HepG2 (cell line): ENCODE results near the gene TSPYL4. TPM values are rescaled to one million over a fixed set of nuclear protein-coding genes. Genes with fewer than 3 reads are reported as not detected.
A peak's percentile ranks its signal among the peaks of the same experiment; 100 is the strongest.

Experiments used
- ATF1 ChIP-seq: IDR thresholded peaks from 2 replicates; pipeline ENCODE4 v1.6.1; 2016; ENCODE audit warnings: mild to moderate bottlenecking, control low read depth
- BORCS8-MEF2B ChIP-seq: sonication (generic); formaldehyde crosslinking; IDR thresholded peaks from 2 replicates; pipeline ENCODE4 v1.8.0; 2022; ENCODE audit warnings: mild to moderate bottlenecking, missing genetic modification reagents
- CHD2 ChIP-seq: IDR thresholded peaks from 2 replicates; pipeline ENCODE4 v1.6.1; 2011; ENCODE audit warnings: low read depth, low read length, improper control_type of control experiment
- CHD4 ChIP-seq: fragments of 200-600 bp; sonication (generic); IDR thresholded peaks from 2 replicates; pipeline ENCODE4 v1.7.0; 2017; ENCODE audit warnings: mild to moderate bottlenecking, low read length, borderline replicate concordance
- GLMP ChIP-seq: sonication (generic); formaldehyde crosslinking; IDR thresholded peaks from 2 replicates; pipeline ENCODE4 v1.9.0; 2021; ENCODE audit warnings: missing genetic modification reagents, mild to moderate bottlenecking, borderline replicate concordance
- HOXA5 ChIP-seq: sonication (generic); formaldehyde crosslinking; IDR thresholded peaks from 2 replicates; pipeline ENCODE4 v1.4.0; 2020; ENCODE audit warnings: missing genetic modification reagents
- IKZF4 ChIP-seq: sonication (generic); formaldehyde crosslinking; IDR thresholded peaks from 2 replicates; pipeline ENCODE4 v1.5.1; 2020; ENCODE audit warnings: borderline replicate concordance, mild to moderate bottlenecking, low read depth, missing genetic modification reagents; ENCODE audit errors: not compliant biosample characterization
- NFE2 ChIP-seq: sonication (generic); formaldehyde crosslinking; IDR thresholded peaks from 2 replicates; pipeline ENCODE4 v1.4.0; 2020; ENCODE audit warnings: missing genetic modification reagents
- NFYB ChIP-seq: sonication (generic); formaldehyde crosslinking; IDR thresholded peaks from 2 replicates; pipeline ENCODE4 v1.4.0; 2020; ENCODE audit warnings: missing genetic modification reagents
- RBM22 ChIP-seq: fragments of 200-400 bp; formaldehyde crosslinking; optimal IDR thresholded peaks from 2 replicates; pipeline ENCODE3; 2017; ENCODE audit warnings: mild to moderate bottlenecking, low read length, moderate library complexity
- SIN3A ChIP-seq: IDR thresholded peaks from 2 replicates; pipeline ENCODE4 v1.6.1; 2011; ENCODE audit warnings: low read depth, mild to moderate bottlenecking, control low read depth, low read length, borderline replicate concordance
- STAG1 ChIP-seq: sonication (generic); formaldehyde crosslinking; IDR thresholded peaks from 2 replicates; pipeline ENCODE4 v1.4.0; 2020; ENCODE audit warnings: missing genetic modification reagents
- TGIF2 ChIP-seq: IDR thresholded peaks from 2 replicates; pipeline ENCODE4 v1.6.1; 2016; ENCODE audit warnings: control low read depth, missing compliant biosample characterization
- TOPORS ChIP-seq: sonication (generic); formaldehyde crosslinking; IDR thresholded peaks from 2 replicates; pipeline ENCODE4 v1.8.0; 2023; ENCODE audit warnings: mild to moderate bottlenecking, missing genetic modification reagents
- ZBTB3 ChIP-seq: sonication (generic); formaldehyde crosslinking; IDR thresholded peaks from 2 replicates; pipeline ENCODE4 v1.4.0; 2020; ENCODE audit warnings: low read depth, mild to moderate bottlenecking, moderate library complexity, missing genetic modification reagents, borderline replicate concordance
- ZMYM2 ChIP-seq: sonication (generic); formaldehyde crosslinking; IDR thresholded peaks from 2 replicates; pipeline ENCODE4 v1.8.0; 2022; ENCODE audit warnings: mild to moderate bottlenecking, missing genetic modification reagents
- ZNF207 ChIP-seq: fragments of 450-650 bp; IDR thresholded peaks from 2 replicates; pipeline ENCODE4 v1.6.1; 2016; ENCODE audit warnings: antibody characterized with exemption, borderline replicate concordance
- ZNF235 ChIP-seq: sonication (generic); formaldehyde crosslinking; IDR thresholded peaks from 2 replicates; pipeline ENCODE4 v1.8.1; 2023; ENCODE audit warnings: mild to moderate bottlenecking, missing genetic modification reagents, borderline replicate concordance
- ZNF276 ChIP-seq: sonication (generic); formaldehyde crosslinking; IDR thresholded peaks from 2 replicates; pipeline ENCODE4 v1.4.0; 2020; ENCODE audit warnings: mild to moderate bottlenecking, low read depth, missing genetic modification reagents
- ZNF557 ChIP-seq: sonication (generic); formaldehyde crosslinking; IDR thresholded peaks from 2 replicates; pipeline ENCODE4 v1.4.0; 2020; ENCODE audit warnings: missing genetic modification reagents
- ZNF570 ChIP-seq: sonication (generic); formaldehyde crosslinking; IDR thresholded peaks from 2 replicates; pipeline ENCODE4 v1.4.0; 2020; ENCODE audit warnings: mild to moderate bottlenecking, missing genetic modification reagents, borderline replicate concordance
- ZNF766 ChIP-seq: sonication (generic); formaldehyde crosslinking; IDR thresholded peaks from 2 replicates; pipeline ENCODE4 v1.5.0; 2020; ENCODE audit warnings: missing genetic modification reagents, borderline replicate concordance
- ZNF768 ChIP-seq: sonication (generic); formaldehyde crosslinking; IDR thresholded peaks from 2 replicates; pipeline ENCODE4 v1.4.0; 2020; ENCODE audit warnings: missing genetic modification reagents
- ZSCAN12 ChIP-seq: sonication (generic); formaldehyde crosslinking; IDR thresholded peaks from 2 replicates; pipeline ENCODE4 v1.9.0; 2021; ENCODE audit warnings: mild to moderate bottlenecking, missing genetic modification reagents
- polyA plus RNA-seq, 8 experiments: library from polyadenylated mRNA; depleted of rRNA in 3 of 8; stranded (reverse) in 7 of 8; unstranded in 1 of 8; fragments of >200 nt; fragmentation: Illumina TruSeq in 4 of 8; extraction: Trizol in 4 of 8; gene quantifications; 2 replicates each; pipeline versions ENCODE4 v1.2.1 to v1.2.3, GENCODE V29; 2011 to 2016; ENCODE audit warnings: low read depth in 4 of 8, missing spikeins in 1 of 8, mixed read lengths in 1 of 8; ENCODE audit not compliant: insufficient read depth in 1 of 8
- total RNA-seq, 5 experiments: library from RNA; depleted of rRNA; stranded (reverse); fragments of >200 nt; fragmentation: Illumina TruSeq; extraction: Trizol; gene quantifications; 2 replicates each; pipeline ENCODE4 v1.2.3, GENCODE V29; 2016; ENCODE audit warnings: low read depth in 1 of 5
- TF ChIP-seq, protein P1 (sequence below): sonication (generic); formaldehyde crosslinking; IDR thresholded peaks from 2 replicates; pipeline ENCODE4 v1.9.0; 2022; ENCODE audit warnings: low read depth, missing genetic modification reagents
- TF ChIP-seq, protein P2 (sequence below): IDR thresholded peaks from 2 replicates; pipeline ENCODE4 v1.6.1; 2016

The TSPYL4 gene
- total and polyA plus RNA-seq, 2 of the 13 experiments (the other 11 are each of a cell fraction or from before 2014, with no cell fraction given) = 18.0 to 19.7 TPM

DNA sequence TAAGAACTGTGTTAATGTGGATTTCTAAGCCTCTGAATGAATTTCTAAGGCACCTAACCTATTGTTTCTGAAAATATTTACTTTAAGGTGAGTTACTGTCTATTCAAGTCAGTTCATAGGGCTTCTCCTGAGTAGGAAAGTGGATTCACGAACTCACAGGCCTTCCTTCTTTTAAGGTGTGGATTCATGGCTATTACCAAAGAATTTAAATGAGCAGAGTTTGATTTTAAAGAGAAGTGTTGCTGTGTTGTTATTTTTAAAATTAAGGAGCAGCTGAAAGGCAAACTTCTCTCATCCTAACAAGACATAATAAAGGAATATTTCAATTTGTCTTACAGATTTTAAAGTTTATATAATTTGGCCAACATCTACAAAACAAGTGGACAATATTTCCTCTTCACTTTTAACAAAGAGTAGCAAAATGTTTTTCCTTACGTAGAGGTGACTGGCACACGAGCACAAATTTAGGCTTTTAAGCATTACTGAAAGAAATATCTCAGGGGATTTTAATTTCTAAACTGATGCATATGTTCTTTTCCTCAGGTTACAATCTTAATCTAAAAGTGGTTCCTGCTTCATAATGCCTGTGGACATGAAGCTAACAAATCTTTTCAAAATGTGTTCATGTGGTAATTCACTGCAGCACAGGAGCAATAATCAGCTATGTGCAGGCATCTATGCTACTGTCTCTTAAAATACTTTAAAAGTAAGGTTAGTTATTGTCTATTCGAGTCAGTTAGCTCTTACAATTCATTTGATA is 602 bp upstream of the TSPYL4 start (continued):
- TF ChIP-seq ZNF276 (CRISPR knock-in tag) (no peak), TGIF2 (CRISPR knock-in tag) (0 out of 2 replicates have a peak, but pooled peaks have one; percentile 3), RBM22 (no peak), ZNF570 (CRISPR knock-in tag) (no peak), ZNF557 (CRISPR knock-in tag) (no peak), GLMP (CRISPR knock-in tag) (no peak), ZSCAN12 (no peak), ZNF207 (no peak), ZMYM2 (CRISPR knock-in tag) (no peak), ZNF235 (CRISPR knock-in tag) (no peak), IKZF4 (CRISPR knock-in tag) (no peak), STAG1 (CRISPR knock-in tag) (no peak), CHD4 (no peak), ZNF766 (CRISPR knock-in tag) (no peak), ZBTB3 (CRISPR knock-in tag) (no peak), SIN3A (no peak), ATF1 (CRISPR knock-in tag) (no peak; the same call in 1 of the 2 replicates), NFE2 (CRISPR knock-in tag) (no peak), ZNF768 (CRISPR knock-in tag) (no peak), CHD2 (no peak), TOPORS (CRISPR knock-in tag) (no peak), BORCS8-MEF2B (CRISPR knock-in tag) (no peak), NFYB (CRISPR knock-in tag) (no peak), HOXA5 (CRISPR knock-in tag) (0 out of 2 replicates have a peak, but pooled peaks have one; percentile 9)
- TF ChIP-seq, protein P1, sequence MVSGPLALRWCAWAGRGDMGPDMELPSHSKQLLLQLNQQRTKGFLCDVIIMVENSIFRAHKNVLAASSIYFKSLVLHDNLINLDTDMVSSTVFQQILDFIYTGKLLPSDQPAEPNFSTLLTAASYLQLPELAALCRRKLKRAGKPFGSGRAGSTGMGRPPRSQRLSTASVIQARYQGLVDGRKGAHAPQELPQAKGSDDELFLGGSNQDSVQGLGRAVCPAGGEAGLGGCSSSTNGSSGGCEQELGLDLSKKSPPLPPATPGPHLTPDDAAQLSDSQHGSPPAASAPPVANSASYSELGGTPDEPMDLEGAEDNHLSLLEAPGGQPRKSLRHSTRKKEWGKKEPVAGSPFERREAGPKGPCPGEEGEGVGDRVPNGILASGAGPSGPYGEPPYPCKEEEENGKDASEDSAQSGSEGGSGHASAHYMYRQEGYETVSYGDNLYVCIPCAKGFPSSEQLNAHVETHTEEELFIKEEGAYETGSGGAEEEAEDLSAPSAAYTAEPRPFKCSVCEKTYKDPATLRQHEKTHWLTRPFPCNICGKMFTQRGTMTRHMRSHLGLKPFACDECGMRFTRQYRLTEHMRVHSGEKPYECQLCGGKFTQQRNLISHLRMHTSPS (CRISPR knock-in tag) = no peak
- TF ChIP-seq, protein P2, sequence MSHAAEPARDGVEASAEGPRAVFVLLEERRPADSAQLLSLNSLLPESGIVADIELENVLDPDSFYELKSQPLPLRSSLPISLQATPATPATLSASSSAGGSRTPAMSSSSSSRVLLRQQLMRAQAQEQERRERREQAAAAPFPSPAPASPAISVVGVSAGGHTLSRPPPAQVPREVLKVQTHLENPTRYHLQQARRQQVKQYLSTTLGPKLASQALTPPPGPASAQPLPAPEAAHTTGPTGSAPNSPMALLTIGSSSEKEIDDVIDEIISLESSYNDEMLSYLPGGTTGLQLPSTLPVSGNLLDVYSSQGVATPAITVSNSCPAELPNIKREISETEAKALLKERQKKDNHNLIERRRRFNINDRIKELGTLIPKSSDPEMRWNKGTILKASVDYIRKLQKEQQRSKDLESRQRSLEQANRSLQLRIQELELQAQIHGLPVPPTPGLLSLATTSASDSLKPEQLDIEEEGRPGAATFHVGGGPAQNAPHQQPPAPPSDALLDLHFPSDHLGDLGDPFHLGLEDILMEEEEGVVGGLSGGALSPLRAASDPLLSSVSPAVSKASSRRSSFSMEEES = no peak
